GM10266 (cell line): ENCODE results near the gene LRP5.

Experiments used
- DNase-seq: peaks from one replicate; pipeline ENCODE4 v3.0.0; 2012; ENCODE audit errors: extremely low spot score
- CTCF ChIP-seq: IDR thresholded peaks from 2 replicates; pipeline ENCODE4 v1.5.1; 2012; ENCODE audit warnings: mild to moderate bottlenecking, low read depth; ENCODE audit not compliant: control insufficient read depth, insufficient read depth; ENCODE audit errors: missing control alignments

Gene LRP5

GRCh38 chr11:68373815-68374501 lies 61.6 kb downstream of the LRP5 start:
- DNase-seq, result no peak
- TF ChIP-seq CTCF, result no peak

GRCh38 chr11:68374531-68374930 lies 62.1 kb downstream of the LRP5 start:
- no peak for TF ChIP-seq CTCF
- no peak for DNase-seq

GRCh38 chr11:68375337-68375736 lies 62.9 kb downstream of the LRP5 start:
- no peak for TF ChIP-seq CTCF
- no peak for DNase-seq

DNA sequence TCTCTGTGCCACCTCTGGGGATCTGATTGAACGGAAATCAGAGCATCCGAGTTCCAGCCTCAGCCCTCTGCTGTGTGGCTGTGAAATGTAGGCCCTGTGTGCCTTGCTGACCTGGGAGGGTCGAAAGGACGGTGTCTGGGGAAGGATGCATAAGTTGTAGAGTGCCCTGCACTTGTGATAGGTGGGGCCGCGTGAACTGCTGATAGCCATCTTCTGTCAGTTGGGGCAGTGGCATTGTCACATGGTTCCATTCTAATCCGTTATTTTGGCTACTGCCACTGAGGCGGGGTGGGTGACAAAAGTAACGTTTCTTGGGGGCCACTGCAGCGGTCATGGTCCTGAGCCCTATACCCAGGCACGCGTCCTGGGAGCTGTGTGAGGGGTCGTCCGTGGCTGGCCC lies 63.4 kb downstream of the LRP5 start:
- no peak for TF ChIP-seq CTCF
- no peak for DNase-seq

- TF ChIP-seq CTCF, result no peak
- DNase-seq, result no peak
These were observed 65.0 kb downstream of the LRP5 start for GRCh38 chr11:68377389-68377795.

GRCh38 chr11:68379206-68379605 lies 66.8 kb downstream of the LRP5 start:
- no peak for TF ChIP-seq CTCF
- no peak for DNase-seq

GRCh38 chr11:68380786-68381622 lies 68.6 kb downstream of the LRP5 start:
- no peak for TF ChIP-seq CTCF
- no peak for DNase-seq
